Ishikawa (cell line): Measurements from ENCODE around the gene ERG28.

Source experiments
- CEBPB ChIP-seq: IDR thresholded peaks from 2 replicates; pipeline ENCODE4 v1.6.1; 2012
- CREB1 ChIP-seq: IDR thresholded peaks from 2 replicates; pipeline ENCODE4 v1.6.1; 2012; ENCODE audit warnings: low read depth
- EGR1 ChIP-seq: IDR thresholded peaks from 2 replicates; pipeline ENCODE4 v1.6.1; 2012
- EP300 ChIP-seq: IDR thresholded peaks from 2 replicates; pipeline ENCODE4 v1.6.1; 2012; ENCODE audit warnings: borderline replicate concordance
- FOXM1 ChIP-seq: IDR thresholded peaks from 2 replicates; pipeline ENCODE4 v1.6.1; 2012; ENCODE audit warnings: low read depth, borderline replicate concordance
- NFIC ChIP-seq: IDR thresholded peaks from 2 replicates; pipeline ENCODE4 v1.6.1; 2012
- RAD21 ChIP-seq: IDR thresholded peaks from 2 replicates; pipeline ENCODE4 v1.6.1; 2012; ENCODE audit warnings: low read depth
- TAF1 ChIP-seq: IDR thresholded peaks from 2 replicates; pipeline ENCODE4 v1.6.1; 2012; ENCODE audit warnings: low read depth, mild to moderate bottlenecking
- TCF12 ChIP-seq: IDR thresholded peaks from 2 replicates; pipeline ENCODE4 v1.6.1; 2012; ENCODE audit warnings: low read depth
- TEAD4 ChIP-seq: IDR thresholded peaks from 2 replicates; pipeline ENCODE4 v1.6.1; 2012
- YY1 ChIP-seq: IDR thresholded peaks from 2 replicates; pipeline ENCODE4 v1.6.1; 2012; ENCODE audit warnings: low read depth
- ZBTB7A ChIP-seq: IDR thresholded peaks from 2 replicates; pipeline ENCODE4 v1.6.1; 2012; ENCODE audit warnings: low read depth
- TF ChIP-seq, protein P1 (sequence below): IDR thresholded peaks from 2 replicates; pipeline ENCODE4 v1.6.1; 2012; ENCODE audit warnings: low read depth, mild to moderate bottlenecking
- TF ChIP-seq, protein P2 (sequence below): IDR thresholded peaks from 2 replicates; pipeline ENCODE4 v1.6.1; 2012
- TF ChIP-seq, protein P3 (sequence below): IDR thresholded peaks from 2 replicates; pipeline ENCODE4 v1.6.1; 2012

Gene ERG28

DNA sequence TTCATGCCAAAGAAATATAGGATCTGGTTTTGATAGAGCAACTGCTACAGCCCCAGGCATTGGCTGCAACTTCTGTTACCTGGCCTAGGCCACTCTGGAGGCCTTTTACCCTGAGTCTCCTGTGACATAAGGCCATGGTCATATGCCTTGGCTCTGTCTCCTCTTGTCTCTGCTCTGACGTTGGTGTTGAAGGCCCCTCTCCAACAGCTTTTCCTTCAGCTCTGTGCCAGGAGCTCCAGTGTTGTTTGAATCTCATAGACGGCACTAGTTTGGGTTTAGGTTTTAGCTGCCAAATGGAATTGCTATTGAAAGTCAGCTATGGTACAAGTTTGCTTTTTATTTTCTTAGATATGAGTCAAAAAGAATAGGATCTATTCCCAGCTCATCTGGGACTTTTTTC, 41.4 kb upstream of the ERG28 start:
- TF ChIP-seq TCF12 (no peak), RAD21 (no peak), YY1 (no peak), TAF1 (no peak), CREB1 (no peak), ZBTB7A (no peak), CEBPB (no peak), EGR1 (no peak), EP300 (no peak), FOXM1 (no peak), TEAD4 (no peak), NFIC (no peak)
- TF ChIP-seq, protein P1, sequence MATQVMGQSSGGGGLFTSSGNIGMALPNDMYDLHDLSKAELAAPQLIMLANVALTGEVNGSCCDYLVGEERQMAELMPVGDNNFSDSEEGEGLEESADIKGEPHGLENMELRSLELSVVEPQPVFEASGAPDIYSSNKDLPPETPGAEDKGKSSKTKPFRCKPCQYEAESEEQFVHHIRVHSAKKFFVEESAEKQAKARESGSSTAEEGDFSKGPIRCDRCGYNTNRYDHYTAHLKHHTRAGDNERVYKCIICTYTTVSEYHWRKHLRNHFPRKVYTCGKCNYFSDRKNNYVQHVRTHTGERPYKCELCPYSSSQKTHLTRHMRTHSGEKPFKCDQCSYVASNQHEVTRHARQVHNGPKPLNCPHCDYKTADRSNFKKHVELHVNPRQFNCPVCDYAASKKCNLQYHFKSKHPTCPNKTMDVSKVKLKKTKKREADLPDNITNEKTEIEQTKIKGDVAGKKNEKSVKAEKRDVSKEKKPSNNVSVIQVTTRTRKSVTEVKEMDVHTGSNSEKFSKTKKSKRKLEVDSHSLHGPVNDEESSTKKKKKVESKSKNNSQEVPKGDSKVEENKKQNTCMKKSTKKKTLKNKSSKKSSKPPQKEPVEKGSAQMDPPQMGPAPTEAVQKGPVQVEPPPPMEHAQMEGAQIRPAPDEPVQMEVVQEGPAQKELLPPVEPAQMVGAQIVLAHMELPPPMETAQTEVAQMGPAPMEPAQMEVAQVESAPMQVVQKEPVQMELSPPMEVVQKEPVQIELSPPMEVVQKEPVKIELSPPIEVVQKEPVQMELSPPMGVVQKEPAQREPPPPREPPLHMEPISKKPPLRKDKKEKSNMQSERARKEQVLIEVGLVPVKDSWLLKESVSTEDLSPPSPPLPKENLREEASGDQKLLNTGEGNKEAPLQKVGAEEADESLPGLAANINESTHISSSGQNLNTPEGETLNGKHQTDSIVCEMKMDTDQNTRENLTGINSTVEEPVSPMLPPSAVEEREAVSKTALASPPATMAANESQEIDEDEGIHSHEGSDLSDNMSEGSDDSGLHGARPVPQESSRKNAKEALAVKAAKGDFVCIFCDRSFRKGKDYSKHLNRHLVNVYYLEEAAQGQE = no peak
- TF ChIP-seq, protein P2, sequence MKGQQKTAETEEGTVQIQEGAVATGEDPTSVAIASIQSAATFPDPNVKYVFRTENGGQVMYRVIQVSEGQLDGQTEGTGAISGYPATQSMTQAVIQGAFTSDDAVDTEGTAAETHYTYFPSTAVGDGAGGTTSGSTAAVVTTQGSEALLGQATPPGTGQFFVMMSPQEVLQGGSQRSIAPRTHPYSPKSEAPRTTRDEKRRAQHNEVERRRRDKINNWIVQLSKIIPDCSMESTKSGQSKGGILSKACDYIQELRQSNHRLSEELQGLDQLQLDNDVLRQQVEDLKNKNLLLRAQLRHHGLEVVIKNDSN = no peak
- TF ChIP-seq, protein P3, sequence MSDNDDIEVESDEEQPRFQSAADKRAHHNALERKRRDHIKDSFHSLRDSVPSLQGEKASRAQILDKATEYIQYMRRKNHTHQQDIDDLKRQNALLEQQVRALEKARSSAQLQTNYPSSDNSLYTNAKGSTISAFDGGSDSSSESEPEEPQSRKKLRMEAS = no peak

DNA sequence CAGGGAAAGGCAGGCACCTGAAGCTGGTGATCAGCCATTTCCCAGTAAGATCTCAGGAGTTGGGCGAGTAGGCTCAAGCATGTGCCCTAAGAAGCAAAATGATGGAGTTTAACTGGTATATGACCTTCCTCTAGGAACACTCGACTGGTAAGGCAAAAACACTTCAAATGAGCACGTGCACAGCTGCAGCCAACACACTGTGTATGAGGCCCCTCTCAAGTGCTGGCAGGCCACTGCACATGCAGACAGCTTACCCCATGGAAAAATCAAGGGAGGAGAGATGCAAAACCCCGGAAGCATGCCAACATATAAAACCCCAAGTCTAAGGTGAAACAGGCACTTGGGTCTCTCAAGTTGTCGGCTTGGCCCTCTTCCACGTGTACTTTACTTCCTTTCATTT, 39.6 kb upstream of the ERG28 start:
- no peak for TF ChIP-seq YY1
- no peak for TF ChIP-seq TEAD4
- TF ChIP-seq EP300 = no peak
- no peak for TF ChIP-seq CEBPB
- TF ChIP-seq CREB1 = no peak
- TF ChIP-seq NFIC = no peak
- no peak for TF ChIP-seq TAF1
- no peak for TF ChIP-seq ZBTB7A
- no peak for TF ChIP-seq EGR1
- TF ChIP-seq, protein P2 = no peak

DNA sequence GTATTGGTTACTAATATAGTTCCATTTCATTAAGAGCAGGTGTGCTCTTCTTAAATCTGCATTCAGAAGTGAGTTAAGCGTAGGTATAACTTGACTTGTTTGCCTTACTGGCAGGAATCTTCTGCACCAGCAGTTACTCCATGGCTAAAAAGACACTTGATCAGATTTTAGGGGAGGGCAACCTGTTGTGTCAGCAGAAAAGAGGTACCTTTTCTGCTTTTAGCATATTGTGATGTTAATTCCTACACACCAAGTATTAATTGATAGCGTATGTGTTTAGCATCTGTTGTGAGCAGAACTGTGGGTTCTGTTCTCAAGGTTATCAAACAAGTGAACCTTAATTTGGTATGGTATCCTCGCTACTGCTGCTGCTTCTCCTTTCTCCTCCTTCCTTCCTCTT, 38.7 kb upstream of the ERG28 start:
- TF ChIP-seq, protein P2 = no peak

DNA sequence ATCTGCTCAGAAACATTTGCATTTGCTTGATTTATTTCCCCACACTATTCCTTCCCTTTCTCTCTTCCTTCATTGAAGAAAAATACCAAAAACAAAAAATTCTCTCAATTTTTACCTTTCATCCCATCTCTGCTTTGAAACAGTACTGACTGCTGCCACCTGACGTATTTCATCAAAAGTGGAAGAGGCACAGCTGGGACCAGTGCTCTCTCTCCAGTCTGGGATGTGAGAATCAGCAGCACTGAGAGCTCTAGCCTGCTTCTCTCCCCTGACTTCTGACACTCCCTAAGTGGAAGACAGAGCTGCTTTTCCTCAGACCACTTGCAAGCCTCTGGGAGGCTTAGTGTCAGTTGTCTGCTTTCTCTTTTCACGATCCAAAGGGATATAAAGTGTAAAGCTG, 37.2 kb upstream of the ERG28 start:
- TF ChIP-seq YY1 (no peak), TEAD4 (no peak), TAF1 (no peak), EP300 (no peak), CREB1 (no peak), ZBTB7A (no peak), CEBPB (no peak), EGR1 (no peak), RAD21 (no peak), TCF12 (no peak), FOXM1 (no peak), NFIC (no peak)
- TF ChIP-seq, protein P3 = no peak
- TF ChIP-seq, protein P1 = no peak
- TF ChIP-seq, protein P2 = no peak

DNA sequence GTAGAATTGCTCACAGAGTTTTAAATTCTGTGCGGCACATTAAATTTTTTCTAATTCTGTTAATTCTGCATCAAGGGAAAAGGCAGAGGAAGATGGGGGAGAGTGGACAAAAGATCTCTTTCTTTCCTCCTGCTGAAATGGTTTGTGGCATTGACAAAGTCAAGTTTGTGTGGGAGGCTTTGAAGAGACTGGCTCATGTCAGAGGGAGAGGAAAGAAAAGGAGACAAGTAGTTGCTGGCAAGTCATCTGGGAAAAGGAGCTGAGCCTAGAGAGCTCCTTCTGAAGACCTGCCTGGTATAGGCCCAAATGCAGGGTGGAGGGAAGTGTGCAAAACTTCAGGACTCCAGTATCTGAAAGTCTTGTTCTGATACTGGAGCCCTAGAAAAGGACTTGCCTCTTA, 36.7 kb upstream of the ERG28 start:
- TF ChIP-seq CREB1 (no peak), EGR1 (no peak), TCF12 (no peak), CEBPB (no peak), FOXM1 (no peak), NFIC (no peak), EP300 (no peak), YY1 (no peak), RAD21 (no peak), TAF1 (no peak), ZBTB7A (no peak), TEAD4 (no peak)
- TF ChIP-seq, protein P1 = no peak
- TF ChIP-seq, protein P3 = no peak
- TF ChIP-seq, protein P2 = no peak
